Stimulated activated CD4-positive, alpha-beta T cell treated with anti-CD3 and anti-CD28 coated beads, TNF-alpha, amount 100 ng/mL, for 1 hour (primary cell): Measurements from ENCODE around the gene CD47.

Experiments used
- DNase-seq, 3 donors: peaks; one replicate each; pipeline ENCODE4 v3.0.0-alpha.2; 2020; ENCODE audit warnings: low read depth in 3 of 3, low spot score in 1 of 3

CD47 gene

GRCh38 chr3:108053067-108053466 lies 37.8 kb downstream of the CD47 start:
- DNase-seq = no peak

- no peak for DNase-seq
Observed at GRCh38 chr3:108051005-108051404, 39.8 kb downstream of the CD47 start.

- no peak for DNase-seq
Observed at GRCh38 chr3:108047987-108048386, 42.8 kb downstream of the CD47 start.

- DNase-seq = no peak
Observed at GRCh38 chr3:108046247-108046646, 44.6 kb downstream of the CD47 start.

GRCh38 chr3:108044699-108045098 lies 46.1 kb downstream of the CD47 start:
- DNase-seq = no peak

GRCh38 chr3:108042300-108042699 lies 48.5 kb downstream of the CD47 start:
- no peak for DNase-seq

- no peak for DNase-seq
Observed at GRCh38 chr3:108041253-108041652, 49.6 kb downstream of the CD47 start.

- DNase-seq = no peak
Observed at GRCh38 chr3:108037770-108038169, 53.1 kb downstream of the CD47 start.

GRCh38 chr3:108036984-108037741 lies 53.7 kb downstream of the CD47 start:
- DNase-seq = no peak

- DNase-seq = no peak
Observed at GRCh38 chr3:108036401-108036800, 54.4 kb downstream of the CD47 start.

- no peak for DNase-seq
Observed at GRCh38 chr3:108035751-108036150, 55.1 kb downstream of the CD47 start.

- DNase-seq = no peak
Observed at GRCh38 chr3:108031895-108032294, 58.9 kb downstream of the CD47 start.

- DNase-seq = no peak
Observed at GRCh38 chr3:108030960-108031359, 59.9 kb downstream of the CD47 start.

- no peak for DNase-seq
Observed at GRCh38 chr3:108029466-108029865, 61.4 kb downstream of the CD47 start.

GRCh38 chr3:108028896-108029295 lies 61.9 kb downstream of the CD47 start:
- DNase-seq = no peak

- no peak for DNase-seq
Observed at GRCh38 chr3:108025177-108025576, 65.7 kb downstream of the CD47 start.

- no peak for DNase-seq
Observed at GRCh38 chr3:108024146-108024850, 66.5 kb downstream of the CD47 start.

- no peak for DNase-seq
Observed at GRCh38 chr3:108022256-108023150, 68.3 kb downstream of the CD47 start.

GRCh38 chr3:108021533-108021932 lies 69.3 kb downstream of the CD47 start:
- DNase-seq = no peak

GRCh38 chr3:108021131-108021530 lies 69.7 kb downstream of the CD47 start:
- DNase-seq = no peak

- DNase-seq = no peak
Observed at GRCh38 chr3:108018552-108018951, 72.3 kb downstream of the CD47 start.

GRCh38 chr3:108017587-108017986 lies 73.2 kb downstream of the CD47 start:
- DNase-seq = no peak
